B cell (primary cell): ENCODE results near the gene COL5A1.

Experiments used
- CTCF ChIP-seq: fragments of 200-600 bp; IDR thresholded peaks from one replicate; pipeline ENCODE4 v1.8.0; 2022; ENCODE audit warnings: antibody characterized with exemption, mild to moderate bottlenecking
- EZH2 ChIP-seq: IDR thresholded peaks from 2 replicates; pipeline ENCODE4 v1.6.1; 2012; ENCODE audit warnings: borderline replicate concordance, low read depth, mild to moderate bottlenecking, moderate library complexity, low read length; ENCODE audit not compliant: insufficient read depth, poor library complexity, severe bottlenecking

GRCh38 chr9:134716067-134716466 is 74.5 kb downstream of the COL5A1 start:
- TF ChIP-seq CTCF, result no peak
- TF ChIP-seq EZH2, result no peak
